Smooth muscle cell (in vitro differentiated cells): ENCODE results near the gene SLC13A3. TPM values are rescaled to one million over a fixed set of nuclear protein-coding genes. Genes with fewer than 3 reads are reported as not detected.

ENCODE experiments used
- DNase-seq: peaks from one replicate; lab custom pipeline; 2025; ENCODE audit not compliant: unreplicated experiment; lab: John Stamatoyannopoulos, UW
- H2AFZ ChIP-seq: fragments of 200-600 bp; sonication (generic); 2 replicates; pipeline ENCODE4 v1.6.0; 2016; ENCODE audit warnings: antibody characterized with exemption, low read depth, mild to moderate bottlenecking
- H3F3A ChIP-seq: fragments of 200-600 bp; sonication (generic); 2 replicates; pipeline ENCODE4 v1.6.0; 2017; ENCODE audit warnings: antibody characterized with exemption, low read depth
- H3K27ac ChIP-seq: fragments of 200-600 bp; sonication (generic); 2 replicates; pipeline ENCODE4 v1.5.1; 2016; ENCODE audit warnings: low read depth, mild to moderate bottlenecking
- H3K27me3 ChIP-seq: fragments of 200-600 bp; sonication (generic); 2 replicates; pipeline ENCODE4 v1.6.1; 2016; ENCODE audit warnings: low read depth, mild to moderate bottlenecking
- H3K36me3 ChIP-seq: fragments of 200-600 bp; sonication (generic); 2 replicates; pipeline ENCODE4 v1.5.1; 2016; ENCODE audit warnings: low read depth
- H3K4me1 ChIP-seq: fragments of 200-600 bp; sonication (generic); 2 replicates; pipeline ENCODE4 v1.5.1; 2016; ENCODE audit warnings: low read depth
- H3K4me2 ChIP-seq: fragments of 200-600 bp; sonication (generic); 2 replicates; pipeline ENCODE4 v1.6.0; 2016; ENCODE audit warnings: mild to moderate bottlenecking
- H3K4me3 ChIP-seq: fragments of 200-600 bp; sonication (generic); 2 replicates; pipeline ENCODE4 v1.5.1; 2016; ENCODE audit warnings: mild to moderate bottlenecking
- H3K79me2 ChIP-seq: fragments of 200-600 bp; sonication (generic); 2 replicates; pipeline ENCODE4 v1.6.0; 2016; ENCODE audit warnings: low read depth, mild to moderate bottlenecking
- H3K9ac ChIP-seq: fragments of 200-600 bp; sonication (generic); 2 replicates; pipeline ENCODE4 v1.6.0; 2016; ENCODE audit warnings: low read depth
- H3K9me3 ChIP-seq: fragments of 200-600 bp; sonication (generic); replicated peaks from 2 replicates; pipeline ENCODE4 v1.5.1; 2016; ENCODE audit warnings: low read depth
- H4K20me1 ChIP-seq: fragments of 200-600 bp; sonication (generic); 2 replicates; pipeline ENCODE4 v1.6.0; 2016; ENCODE audit warnings: low read depth
- CTCF ChIP-seq: fragments of 200-600 bp; sonication (generic); IDR thresholded peaks from 2 replicates; pipeline ENCODE4 v1.5.1; 2017; ENCODE audit warnings: borderline replicate concordance, mild to moderate bottlenecking, antibody characterized with exemption; ENCODE audit not compliant: insufficient read depth, poor library complexity, severe bottlenecking
- WGBS: methylation state at CpG from one replicate; pipeline ENCODE4 v1.1.7; 2016; ENCODE audit warnings: low lambda C conversion rate; 5-methylcytosine and 5-hydroxymethylcytosine counted together
- polyA plus RNA-seq: library from polyadenylated mRNA; unstranded; fragments of >200 nt; fragmentation: Nextera tagmentation; extraction: Ambion mirVana; gene quantifications from 2 replicates; pipeline ENCODE4 v1.2.1, GENCODE V29; 2016
- total RNA-seq: library from RNA; depleted of rRNA; stranded (reverse); fragments of >200 nt; gene quantifications from 2 replicates; pipeline ENCODE4 v1.2.3, GENCODE V29; 2014

SLC13A3 gene
- total and polyA plus RNA-seq, 2 experiments from 2014 or later, result 6.4 to 7.7 TPM

DNA sequence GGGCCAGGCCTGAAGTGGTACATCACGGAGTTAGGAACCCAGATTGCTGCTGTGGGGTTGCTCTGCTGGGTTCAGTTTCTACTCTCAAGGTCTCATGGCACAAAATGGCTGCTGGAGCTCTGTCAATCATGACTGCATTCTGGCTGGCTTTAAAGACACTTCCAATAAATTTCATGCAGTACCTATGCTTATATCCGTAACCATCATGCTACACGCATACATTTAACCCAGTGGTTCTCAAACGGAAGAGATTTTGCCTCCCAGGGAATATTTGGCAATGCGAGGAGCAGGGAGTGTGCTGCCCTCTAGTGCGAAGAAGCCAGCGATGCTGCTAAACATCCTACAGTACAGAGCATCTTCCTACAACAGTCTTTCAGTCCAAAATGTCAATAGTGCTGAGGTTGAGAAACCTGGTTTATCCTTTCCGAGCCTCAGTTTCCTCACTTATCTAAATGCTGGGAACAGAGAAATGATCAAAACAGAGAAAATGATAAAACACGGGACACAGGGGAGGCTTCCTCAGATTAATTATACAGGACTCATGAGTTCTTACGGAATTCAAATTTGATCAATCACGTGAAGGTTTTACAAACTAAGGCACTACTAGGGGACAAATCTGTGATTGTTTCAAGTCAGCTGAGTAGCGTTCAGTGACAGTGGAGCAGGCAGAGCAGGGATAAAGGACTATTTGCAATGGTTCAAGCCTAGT is 48.5 kb upstream of the SLC13A3 start:
- 51% methylated on average over 12 of the region's 12 CpGs for WGBS
- Histone ChIP-seq H3K4me2 (no peak overlapping the region), H3F3A (peaks cover 15% of the 10 kb centered on the region), H2AFZ (no peak overlapping the region), H3K79me2 (no peaks in the 10 kb centered on the region), H3K9ac (no peak overlapping the region), H3K4me3 (no peak overlapping the region), H3K27ac (no peak overlapping the region), H3K9me3 (no peaks in the 10 kb centered on the region), H3K27me3 (no peaks in the 10 kb centered on the region), H3K4me1 (peaks cover 30% of the 10 kb centered on the region), H3K36me3 (no peaks in the 10 kb centered on the region), H4K20me1 (no peaks in the 10 kb centered on the region)
- no peak for DNase-seq
- peak; percentile 51 for TF ChIP-seq CTCF

GRCh38 chr20:46698788-46699187 is 47.5 kb upstream of the SLC13A3 start:
- no peaks in the 10 kb centered on the region for H3K36me3 ChIP-seq
- no peak overlapping the region for H2AFZ ChIP-seq
- H3K79me2 ChIP-seq, result no peaks in the 10 kb centered on the region
- TF ChIP-seq CTCF, result no peak
- H3K4me1 ChIP-seq, result peaks cover 23% of the 10 kb centered on the region
- no peaks in the 10 kb centered on the region for H4K20me1 ChIP-seq
- peaks cover 15% of the 10 kb centered on the region for H3F3A ChIP-seq
- WGBS, result 89% methylated on average over 2 of the region's 2 CpGs
- no peak for DNase-seq
- H3K9ac ChIP-seq, result no peak overlapping the region
- no peaks in the 10 kb centered on the region for H3K9me3 ChIP-seq
- H3K27ac ChIP-seq, result no peak overlapping the region
- no peaks in the 10 kb centered on the region for H3K27me3 ChIP-seq
- H3K4me3 ChIP-seq, result no peak overlapping the region
- H3K4me2 ChIP-seq, result no peak overlapping the region

DNA sequence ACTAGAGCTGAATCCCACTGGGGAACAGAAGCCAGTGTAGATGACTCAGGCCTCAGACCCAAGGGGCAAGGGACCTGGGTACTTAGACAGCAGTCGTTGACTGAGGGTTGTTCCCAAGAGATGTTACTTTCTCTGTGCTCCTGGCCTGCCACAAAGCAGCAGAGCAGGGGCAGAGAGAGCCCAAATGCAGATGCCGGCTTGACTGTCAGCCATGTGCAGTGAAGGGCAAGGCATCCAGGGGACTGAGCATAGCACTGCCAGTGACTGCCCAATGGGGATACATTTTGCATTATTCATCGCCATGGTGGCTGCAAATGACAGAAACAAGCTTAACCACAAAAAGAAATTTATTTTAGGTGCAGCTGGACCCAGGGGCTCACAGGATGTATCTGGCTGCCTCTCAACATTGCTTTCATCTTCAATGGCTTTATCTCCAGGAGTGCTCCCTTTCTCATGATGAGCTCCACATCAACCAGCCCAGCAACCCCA is 45.6 kb upstream of the SLC13A3 start:
- Histone ChIP-seq H3K4me1 (peaks cover 23% of the 10 kb centered on the region), H4K20me1 (no peaks in the 10 kb centered on the region), H3K27me3 (no peaks in the 10 kb centered on the region), H2AFZ (no peak overlapping the region), H3K36me3 (no peaks in the 10 kb centered on the region), H3K9me3 (no peaks in the 10 kb centered on the region), H3K4me3 (no peak overlapping the region), H3K9ac (peak overlapping the region; percentile 88), H3K27ac (peak overlapping the region; percentile 99), H3K79me2 (no peaks in the 10 kb centered on the region), H3K4me2 (peak overlapping the region; percentile 76), H3F3A (peaks cover 15% of the 10 kb centered on the region)
- no peak for TF ChIP-seq CTCF
- DNase-seq, result no peak
- WGBS, result 51% methylated on average over 3 of the region's 3 CpGs

GRCh38 chr20:46695892-46696291 is 44.6 kb upstream of the SLC13A3 start:
- H2AFZ ChIP-seq, result no peak overlapping the region
- TF ChIP-seq CTCF, result no peak
- H3K4me1 ChIP-seq, result peaks cover 23% of the 10 kb centered on the region
- no peaks in the 10 kb centered on the region for H3K36me3 ChIP-seq
- H3K79me2 ChIP-seq, result no peaks in the 10 kb centered on the region
- H3K9ac ChIP-seq, result peak overlapping the region; percentile 88
- H3F3A ChIP-seq, result peaks cover 15% of the 10 kb centered on the region
- H3K27me3 ChIP-seq, result no peaks in the 10 kb centered on the region
- peak overlapping the region; percentile 76 for H3K4me2 ChIP-seq
- no peak overlapping the region for H3K4me3 ChIP-seq
- no peaks in the 10 kb centered on the region for H4K20me1 ChIP-seq
- H3K27ac ChIP-seq, result peak overlapping the region; percentile 99
- H3K9me3 ChIP-seq, result no peaks in the 10 kb centered on the region
- WGBS, result 6% methylated on average over 3 of the region's 3 CpGs
- DNase-seq, result no peak
